Measurements from ENCODE around the gene PVRIG.
"Not testable (repeated sequence)": the region's sequence is repeated elsewhere in the genome, so short reads cannot be mapped to it uniquely, and the experiment has no call there.

GRCh38 chr7:100259984-100260383 is 40.2 kb downstream of the PVRIG start:
- not testable (repeated sequence) for TF ChIP-seq CTCF (IDR thresholded peaks at IDR 0.05; ENCODE audit: insufficient read depth, low read depth, low read length); EZH2 (IDR thresholded peaks at IDR 0.05; ENCODE audit: insufficient read depth, low read length)

All from astrocyte (in vitro differentiated cells and primary cell).